ENCODE results near the gene PLA2G10. TPM values are rescaled to one million over a fixed set of nuclear protein-coding genes. Genes with fewer than 3 reads are reported as not detected.
"Not testable (repeated sequence)": the region's sequence is repeated elsewhere in the genome, so short reads cannot be mapped to it uniquely, and the experiment has no call there.

Gene PLA2G10
- 0.88 TPM for polyA plus RNA-seq (ENCODE audit: insufficient read length)
- long read RNA-seq, donor 1: 0 reads
- long read RNA-seq, donor 2: 0 reads
- long read RNA-seq, donor 3: 0 reads
- long read RNA-seq, donor 4: 0 reads
- long read RNA-seq, donor 5: 0 reads
- long read RNA-seq, donor 6, partial matches to known transcripts: 0 of 1 reads
- long read RNA-seq, donor 6, other reads (novel, unspliced or antisense): 0 of 1 reads
- long read RNA-seq, donor 7: 0 reads
- long read RNA-seq, donor 8, partial matches to known transcripts: 0 of 1 reads
- long read RNA-seq, donor 8, other reads (novel, unspliced or antisense): 0 of 1 reads

DNA sequence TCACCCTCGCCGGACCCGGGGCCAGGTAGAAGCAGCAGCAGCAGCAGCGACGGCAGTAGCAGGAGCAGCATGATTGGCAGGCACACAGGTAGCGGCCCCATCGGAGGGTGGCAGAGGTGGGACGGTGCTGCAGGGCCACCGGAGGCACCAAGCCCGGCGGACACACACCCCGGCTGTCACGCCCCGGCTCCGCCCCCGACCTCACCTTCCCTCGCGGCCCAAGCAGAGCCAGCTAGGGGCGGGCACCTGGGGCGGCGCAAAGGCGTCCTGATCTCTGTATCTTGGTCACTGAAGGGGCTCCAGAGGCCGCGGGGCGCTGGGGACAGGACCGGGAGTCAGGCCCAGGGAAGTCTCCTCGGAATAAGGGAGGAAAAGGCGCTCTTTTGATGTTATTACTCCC is at the start of gene PLA2G10:
TSS of gene PLA2G10 (minus strand) at position 180 of the 400 bp plus-strand sequence. CDS start at position 101, 79 bp downstream.
- DNase-seq: not testable (repeated sequence)

DNA sequence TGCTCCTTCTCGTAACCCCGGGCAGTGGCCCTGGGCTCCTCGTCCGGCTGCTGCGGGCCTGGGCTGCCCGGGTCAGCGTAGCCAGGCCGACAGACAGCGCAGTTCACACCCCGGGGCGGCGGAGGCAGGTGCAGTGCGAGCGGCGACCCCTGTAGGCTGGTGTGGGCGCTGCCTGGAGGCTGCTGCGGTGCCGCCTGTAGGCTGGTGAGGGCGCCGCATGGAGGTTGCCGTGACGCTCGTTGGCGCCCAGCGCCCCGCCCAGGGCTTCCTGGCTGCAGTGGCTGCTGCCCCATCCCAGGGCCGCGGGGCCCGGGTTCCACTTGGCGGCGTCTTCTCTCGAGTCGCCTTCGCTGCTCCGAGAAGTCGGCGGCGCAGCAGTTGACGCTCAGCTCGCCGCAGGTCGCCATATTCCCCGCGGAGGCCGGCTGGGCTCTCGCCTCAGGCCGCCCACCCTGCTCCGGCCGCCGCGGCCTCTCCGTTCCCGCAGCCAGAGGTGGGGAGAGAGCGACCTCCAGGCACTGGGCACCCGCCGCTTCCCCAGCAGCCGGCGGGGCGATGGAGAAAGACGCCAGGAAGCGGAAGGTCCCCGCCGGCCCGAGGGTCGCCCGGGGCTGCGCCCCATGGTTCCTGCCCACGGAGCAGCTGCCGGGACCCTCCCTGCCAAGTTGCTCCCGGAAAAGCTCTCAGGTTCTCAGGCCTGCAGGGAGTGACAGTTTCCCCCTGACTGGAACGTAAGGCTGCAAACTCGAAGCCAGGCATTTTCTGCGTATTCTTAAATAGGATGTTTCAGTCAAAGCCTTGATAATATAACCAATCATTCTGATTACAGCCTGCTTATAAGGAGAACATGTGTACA is 48.4 kb upstream of the PLA2G10 start, which contains the start of gene NPIPA2:
TSS of gene NPIPA2 (plus strand) at position 261 of the 856 bp plus-strand sequence. CDS start 5,533 bp downstream, outside the sequence.
- not testable (repeated sequence) for DNase-seq

GRCh38 chr16:14741794-14742193 is 47.7 kb upstream of the PLA2G10 start:
- DNase-seq: not testable (repeated sequence)

- DNase-seq: not testable (repeated sequence)
These were observed 46.8 kb upstream of the PLA2G10 start for GRCh38 chr16:14740832-14741385.

DNA sequence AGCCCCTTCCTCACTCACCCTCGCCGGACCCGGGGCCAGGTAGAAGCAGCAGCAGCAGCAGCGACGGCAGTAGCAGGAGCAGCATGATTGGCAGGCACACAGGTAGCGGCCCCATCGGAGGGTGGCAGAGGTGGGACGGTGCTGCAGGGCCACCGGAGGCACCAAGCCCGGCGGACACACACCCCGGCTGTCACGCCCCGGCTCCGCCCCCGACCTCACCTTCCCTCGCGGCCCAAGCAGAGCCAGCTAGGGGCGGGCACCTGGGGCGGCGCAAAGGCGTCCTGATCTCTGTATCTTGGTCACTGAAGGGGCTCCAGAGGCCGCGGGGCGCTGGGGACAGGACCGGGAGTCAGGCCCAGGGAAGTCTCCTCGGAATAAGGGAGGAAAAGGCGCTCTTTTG is 39.1 kb upstream of the PLA2G10 start:
- not testable (repeated sequence) for DNase-seq

- not testable (repeated sequence) for DNase-seq
These were observed 9.3 kb upstream of the PLA2G10 start, which contains the start of gene NPIPA3 for GRCh38 chr16:14703156-14704011. NPIPA3 (plus strand) TSS chr16:14703411; CDS start chr16:14708944, 5,533 bp downstream.

GRCh38 chr16:14702672-14703071 is 8.6 kb upstream of the PLA2G10 start:
- DNase-seq: not testable (repeated sequence)

GRCh38 chr16:14701859-14702258 is 7.8 kb upstream of the PLA2G10 start:
- not testable (repeated sequence) for DNase-seq

DNA sequence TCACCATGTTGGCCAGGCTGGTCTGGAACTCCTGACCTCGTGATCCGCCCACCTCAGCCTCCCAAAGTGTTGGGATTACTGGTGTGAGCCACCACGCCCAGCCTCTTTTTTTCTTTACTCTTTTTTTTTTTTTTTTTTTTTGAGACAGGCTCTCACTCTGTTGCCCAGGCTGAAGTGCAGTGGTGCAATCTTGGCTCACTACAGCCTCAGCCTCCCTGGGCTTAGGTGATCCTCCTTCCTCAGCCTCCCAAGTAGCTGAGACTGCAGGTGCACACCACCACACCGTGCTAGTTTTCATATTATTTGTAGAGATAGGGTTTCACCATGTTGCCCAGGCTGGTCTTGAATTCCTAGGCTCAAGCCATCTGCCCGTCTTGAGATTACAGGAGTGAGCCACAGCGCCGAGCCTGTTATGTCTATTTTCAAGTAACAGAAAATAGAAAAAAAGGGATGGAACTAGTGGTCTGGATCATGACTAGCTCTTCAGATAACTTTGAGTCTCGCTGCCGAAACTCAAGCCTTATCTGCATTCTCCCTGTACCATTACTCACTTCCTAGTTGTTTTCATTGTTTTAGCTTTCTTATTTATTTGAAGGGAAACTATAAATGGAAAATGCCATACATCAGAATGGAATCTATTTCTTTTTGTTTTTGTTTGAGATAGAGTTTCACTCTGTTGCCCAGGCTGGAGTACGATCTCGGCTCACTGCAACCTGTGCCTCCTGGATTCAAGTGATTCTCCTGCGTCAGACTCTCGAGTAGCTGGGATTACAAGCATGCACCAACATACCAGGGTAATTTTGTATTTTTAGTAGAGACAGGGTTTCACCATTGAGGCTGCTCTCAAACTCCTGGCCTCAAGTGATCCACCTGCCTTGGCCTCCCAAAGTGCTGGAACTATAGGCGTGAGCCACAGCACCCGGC is 8.0 kb downstream of the PLA2G10 start:
- not testable (repeated sequence) for DNase-seq

- no peak for DNase-seq
These were observed 12.0 kb downstream of the PLA2G10 start for GRCh38 chr16:14682121-14682520.

- DNase-seq: no peak
These were observed 13.0 kb downstream of the PLA2G10 start for GRCh38 chr16:14681115-14681514.

- DNase-seq: not testable (repeated sequence)
These were observed 13.7 kb downstream of the PLA2G10 start for GRCh38 chr16:14680396-14680795.

- DNase-seq: no peak
These were observed 15.2 kb downstream of the PLA2G10 start for GRCh38 chr16:14678748-14679497.

DNA sequence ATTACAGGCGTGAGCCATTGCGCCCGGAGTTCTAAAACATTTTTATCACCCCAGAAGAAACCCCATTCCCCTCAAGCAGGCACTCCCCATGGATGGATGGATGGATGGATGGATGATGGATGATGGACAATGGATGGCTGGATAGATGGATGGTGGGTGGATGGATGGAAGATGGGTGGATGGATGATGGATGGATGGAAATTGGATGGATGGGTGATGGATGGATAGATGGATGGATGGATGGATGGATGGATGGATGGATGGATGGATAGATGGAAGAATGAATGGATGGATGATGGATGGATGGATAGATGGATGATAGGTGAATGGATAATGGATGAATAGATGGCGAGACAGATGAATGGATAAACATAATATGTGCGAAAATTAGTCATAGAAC is 16.5 kb downstream of the PLA2G10 start:
- DNase-seq: no peak

- no peak for DNase-seq
These were observed 17.5 kb downstream of the PLA2G10 start for GRCh38 chr16:14676633-14677032.

GRCh38 chr16:14672403-14672971 is 21.6 kb downstream of the PLA2G10 start:
- no peak for DNase-seq

- DNase-seq: no peak
These were observed 24.3 kb downstream of the PLA2G10 start for GRCh38 chr16:14669776-14670175.

GRCh38 chr16:14668556-14669223 is 25.4 kb downstream of the PLA2G10 start:
- no peak for DNase-seq

Data from left kidney (tissue), 8 donors.